Tibial nerve (tissue), 4 donors: ENCODE data around the gene CRLF2. TPM values are rescaled to one million over a fixed set of nuclear protein-coding genes. Genes with fewer than 3 reads are reported as not detected.

Source experiments
- DNase-seq, 2 donors: peaks; one replicate each; pipeline ENCODE4 v3.0.0-alpha.2; 2019; ENCODE audit warnings: low spot score in 2 of 2
- H3K27ac ChIP-seq, 4 donors: fragments of 200-600 bp; sonication (generic) in 3 of 4; one replicate each; pipeline ENCODE4 v1.5.1; 2017 to 2019; ENCODE audit warnings: mild to moderate bottlenecking in 1 of 4
- H3K27me3 ChIP-seq, 2 donors: fragments of 200-600 bp; sonication (generic) in 1 of 2; one replicate each; pipeline versions ENCODE4 v1.5.1 to v1.6.0; 2017 to 2019
- H3K36me3 ChIP-seq, 3 donors: fragments of 200-600 bp; sonication (generic); one replicate each; pipeline ENCODE4 v1.5.1; 2018 to 2019
- H3K4me1 ChIP-seq, 4 donors: fragments of 200-600 bp; sonication (generic) in 3 of 4; one replicate each; pipeline ENCODE4 v1.5.1; 2017 to 2019
- H3K4me3 ChIP-seq, 4 donors: fragments of 200-600 bp; sonication (generic) in 3 of 4; one replicate each; pipeline ENCODE4 v1.5.1; 2017 to 2019; ENCODE audit warnings: mild to moderate bottlenecking in 1 of 4, moderate library complexity in 1 of 4
- H3K9me3 ChIP-seq, 4 donors: fragments of 200-600 bp; sonication (generic) in 3 of 4; one replicate each; pipeline ENCODE4 v1.5.1; 2017 to 2019
- CTCF ChIP-seq, 5 experiments: fragments of 200-600 bp in 3 of 5; fragments of 450-650 bp in 2 of 5; sonication (generic) in 3 of 5; IDR thresholded peaks; one replicate each; pipeline ENCODE4 v1.5.1; 2016 to 2019; ENCODE audit warnings: antibody characterized with exemption in 5 of 5, mild to moderate bottlenecking in 3 of 5, moderate library complexity in 2 of 5
- EP300 ChIP-seq, 2 donors: sonication (generic); formaldehyde crosslinking; IDR thresholded peaks; one replicate each; pipeline ENCODE4 v1.6.1; 2017; ENCODE audit warnings: antibody characterized with exemption in 2 of 2, mild to moderate bottlenecking in 1 of 2
- POLR2A ChIP-seq, 2 donors: fragments of 450-650 bp; IDR thresholded peaks; one replicate each; pipeline ENCODE4 v1.6.1; 2017; ENCODE audit warnings: antibody characterized with exemption in 2 of 2, mild to moderate bottlenecking in 2 of 2, moderate library complexity in 2 of 2
- WGBS, 2 donors: methylation state at CpG; one replicate each; pipeline ENCODE4 v1.1.5; 2018; 5-methylcytosine and 5-hydroxymethylcytosine counted together
- total RNA-seq, 4 donors: library from RNA; depleted of rRNA; stranded (reverse); fragments of >200 nt; gene quantifications; one replicate each; pipeline ENCODE4 v1.1.0, GENCODE V29; 2016

CRLF2 gene
- total RNA-seq, 4 donors from 2014 or later: 0.44 to 3.1 (median 0.84) TPM; not detected in 1

GRCh38 chrX:1169189-1169588, 43.3 kb downstream of the CRLF2 start:
- Histone ChIP-seq H3K9me3 (no peaks in the 10 kb centered on the region), H3K27me3 (peaks cover 0 to 7% of the 10 kb centered on the region in 2 donors), H3K4me3 (no peak overlapping the region), H3K4me1 (peaks cover 0 to 4% (median 0%) of the 10 kb centered on the region in 4 donors), H3K36me3 (no peaks in the 10 kb centered on the region), H3K27ac (no peak overlapping the region)
- WGBS, 2 donors: 60 to 69% methylated on average over 7 of the region's 7 CpGs
- DNase-seq: no peak
- TF ChIP-seq EP300 (IDR thresholded peaks at IDR 0.05) (no peak), POLR2A (IDR thresholded peaks at IDR 0.05) (no peak), CTCF (IDR thresholded peaks at IDR 0.05) (no peak)

GRCh38 chrX:1167918-1168481, 44.4 kb downstream of the CRLF2 start:
- DNase-seq: no peak
- no peak overlapping the region for H3K4me3 ChIP-seq
- H3K4me1 ChIP-seq: peaks cover 0 to 4% (median 0%) of the 10 kb centered on the region in 4 donors
- WGBS, 2 donors: 94% methylated on average over 3 of the region's 3 CpGs
- H3K27me3 ChIP-seq: peaks cover 0 to 12% of the 10 kb centered on the region in 2 donors
- H3K27ac ChIP-seq: no peak overlapping the region
- no peaks in the 10 kb centered on the region for H3K36me3 ChIP-seq
- no peaks in the 10 kb centered on the region for H3K9me3 ChIP-seq
- TF ChIP-seq CTCF (IDR thresholded peaks at IDR 0.05): no peak
- TF ChIP-seq EP300 (IDR thresholded peaks at IDR 0.05): no peak
- no peak for TF ChIP-seq POLR2A (IDR thresholded peaks at IDR 0.05)

- Histone ChIP-seq H3K27me3 (peaks cover 0 to 12% of the 10 kb centered on the region in 2 donors), H3K9me3 (no peaks in the 10 kb centered on the region), H3K4me3 (no peak overlapping the region), H3K36me3 (no peaks in the 10 kb centered on the region), H3K4me1 (peaks cover 0 to 4% (median 0%) of the 10 kb centered on the region in 4 donors), H3K27ac (no peak overlapping the region)
- TF ChIP-seq POLR2A (IDR thresholded peaks at IDR 0.05): no peak
- TF ChIP-seq EP300 (IDR thresholded peaks at IDR 0.05): no peak
- no peak for DNase-seq
- WGBS, 2 donors: 68 to 72% methylated on average over 4 of the region's 4 CpGs
Observed at GRCh38 chrX:1167466-1167865, 45.0 kb downstream of the CRLF2 start.

GRCh38 chrX:1165535-1166196, 46.8 kb downstream of the CRLF2 start:
- no peak for TF ChIP-seq EP300 (IDR thresholded peaks at IDR 0.05)
- no peak for TF ChIP-seq POLR2A (IDR thresholded peaks at IDR 0.05)
- TF ChIP-seq CTCF (IDR thresholded peaks at IDR 0.05): no peak
- no peak overlapping the region for H3K27ac ChIP-seq
- 4 to 10% methylated on average over 12 of the region's 12 CpGs for WGBS, 2 donors
- no peaks in the 10 kb centered on the region for H3K36me3 ChIP-seq
- H3K4me3 ChIP-seq: no peak overlapping the region
- DNase-seq: no peak
- H3K27me3 ChIP-seq: peaks cover 0 to 12% of the 10 kb centered on the region in 2 donors
- H3K4me1 ChIP-seq: peaks cover 0 to 4% (median 0%) of the 10 kb centered on the region in 4 donors
- H3K9me3 ChIP-seq: no peaks in the 10 kb centered on the region

- WGBS, 2 donors: 10 to 14% methylated on average over 18 of the region's 18 CpGs
- peaks cover 0 to 4% (median 0%) of the 10 kb centered on the region in 4 donors for H3K4me1 ChIP-seq
- H3K27ac ChIP-seq: no peak overlapping the region
- no peak for TF ChIP-seq CTCF (IDR thresholded peaks at IDR 0.05)
- no peak for TF ChIP-seq EP300 (IDR thresholded peaks at IDR 0.05)
- no peak for TF ChIP-seq POLR2A (IDR thresholded peaks at IDR 0.05)
- no peak overlapping the region for H3K4me3 ChIP-seq
- H3K9me3 ChIP-seq: no peaks in the 10 kb centered on the region
- no peak for DNase-seq
- H3K27me3 ChIP-seq: peaks cover 0 to 12% of the 10 kb centered on the region in 2 donors
- H3K36me3 ChIP-seq: no peaks in the 10 kb centered on the region
Observed at GRCh38 chrX:1164322-1165288, 47.8 kb downstream of the CRLF2 start.
